ENCODE data around the gene TAF1C.

- TF ChIP-seq POLR2A (IDR thresholded peaks at IDR 0.05) (no peak), CTCF (IDR thresholded peaks at IDR 0.05) (no peak)
Measured at GRCh38 chr16:84181144-84181915, 5.5 kb downstream of the TAF1C start.

Measured in uterus (tissue), 2 donors.